Measurements from ENCODE around the gene OR51B2.

- TF ChIP-seq CTCF (IDR thresholded peaks at IDR 0.05): no peak
- no peak for TF ChIP-seq ZFX (IDR thresholded peaks at IDR 0.05; ENCODE audit: borderline replicate concordance)
These were observed 16.7 kb downstream of the OR51B2 start for GRCh38 chr11:5307256-5308019.
